GM12801 (cell line): ENCODE results near the gene TMEM167A.

Experiments
- CTCF ChIP-seq: IDR thresholded peaks from one replicate; pipeline ENCODE4 v1.5.1; 2011; ENCODE audit warnings: control low read depth; ENCODE audit not compliant: insufficient read length; ENCODE audit errors: extremely low read depth

The TMEM167A gene

GRCh38 chr5:83097689-83098231, 20.6 kb upstream of the TMEM167A start:
- TF ChIP-seq CTCF, result no peak

GRCh38 chr5:83096660-83097339, 19.6 kb upstream of the TMEM167A start:
- no peak for TF ChIP-seq CTCF

GRCh38 chr5:83095957-83096539, 18.9 kb upstream of the TMEM167A start:
- no peak for TF ChIP-seq CTCF

- no peak for TF ChIP-seq CTCF
These were observed 18.2 kb upstream of the TMEM167A start for GRCh38 chr5:83095163-83095956.

- TF ChIP-seq CTCF, result no peak
These were observed 16.5 kb upstream of the TMEM167A start for GRCh38 chr5:83093692-83094091.

- TF ChIP-seq CTCF, result no peak
These were observed 15.4 kb upstream of the TMEM167A start for GRCh38 chr5:83092619-83093018.

GRCh38 chr5:83090169-83090568, 13.0 kb upstream of the TMEM167A start:
- TF ChIP-seq CTCF, result no peak
